ENCODE measurements around the gene NEBL.

DNA sequence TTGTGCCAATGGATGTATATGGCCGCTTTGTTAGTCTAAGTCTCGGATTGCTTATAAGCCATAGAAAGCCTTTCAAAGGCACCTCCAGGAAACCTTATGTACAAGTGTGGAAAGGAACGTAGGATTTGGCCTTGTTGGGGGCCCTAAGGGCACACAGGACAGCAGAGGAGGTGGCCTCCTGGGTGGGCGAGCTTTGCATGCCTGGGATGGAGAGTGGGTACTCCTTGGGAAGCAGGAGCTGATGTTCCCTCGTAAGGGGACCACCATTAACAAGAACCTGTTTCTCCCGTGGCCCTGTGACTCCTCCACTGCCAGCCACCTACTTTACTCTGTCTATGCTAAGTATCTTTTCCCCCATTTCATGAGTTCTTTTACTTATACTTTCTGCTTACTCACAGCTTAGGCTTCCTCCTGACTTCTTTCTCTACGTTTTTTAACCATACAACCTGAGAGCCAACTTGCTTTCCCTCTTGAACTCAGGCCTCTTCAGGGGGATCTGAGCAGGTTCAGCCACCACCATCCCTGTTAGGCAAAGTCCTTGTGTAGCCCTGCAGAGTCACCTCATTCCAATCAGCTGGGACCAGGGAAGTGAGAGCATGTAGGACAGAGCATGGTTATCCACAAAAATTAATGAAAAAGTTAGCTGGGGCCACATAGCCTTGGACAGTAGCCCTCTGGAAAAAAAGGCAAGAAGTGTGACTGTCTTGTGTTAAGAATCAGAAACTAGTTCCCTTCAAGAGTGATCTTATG, 118.9 kb downstream of the NEBL start:
- TF ChIP-seq, protein P1, sequence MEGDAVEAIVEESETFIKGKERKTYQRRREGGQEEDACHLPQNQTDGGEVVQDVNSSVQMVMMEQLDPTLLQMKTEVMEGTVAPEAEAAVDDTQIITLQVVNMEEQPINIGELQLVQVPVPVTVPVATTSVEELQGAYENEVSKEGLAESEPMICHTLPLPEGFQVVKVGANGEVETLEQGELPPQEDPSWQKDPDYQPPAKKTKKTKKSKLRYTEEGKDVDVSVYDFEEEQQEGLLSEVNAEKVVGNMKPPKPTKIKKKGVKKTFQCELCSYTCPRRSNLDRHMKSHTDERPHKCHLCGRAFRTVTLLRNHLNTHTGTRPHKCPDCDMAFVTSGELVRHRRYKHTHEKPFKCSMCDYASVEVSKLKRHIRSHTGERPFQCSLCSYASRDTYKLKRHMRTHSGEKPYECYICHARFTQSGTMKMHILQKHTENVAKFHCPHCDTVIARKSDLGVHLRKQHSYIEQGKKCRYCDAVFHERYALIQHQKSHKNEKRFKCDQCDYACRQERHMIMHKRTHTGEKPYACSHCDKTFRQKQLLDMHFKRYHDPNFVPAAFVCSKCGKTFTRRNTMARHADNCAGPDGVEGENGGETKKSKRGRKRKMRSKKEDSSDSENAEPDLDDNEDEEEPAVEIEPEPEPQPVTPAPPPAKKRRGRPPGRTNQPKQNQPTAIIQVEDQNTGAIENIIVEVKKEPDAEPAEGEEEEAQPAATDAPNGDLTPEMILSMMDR (IDR thresholded peaks at IDR 0.05; ENCODE audit: poor library complexity), result no peak
- TF ChIP-seq EZH2 (IDR thresholded peaks at IDR 0.05; ENCODE audit: borderline replicate concordance) (no peak), EZH2phosphoT487 (IDR thresholded peaks at IDR 0.05; ENCODE audit: low read depth, severe bottlenecking, unreplicated experiment) (no peak)
